CD14-positive monocyte (primary cell): Measurements from ENCODE around the gene MTHFR. TPM values are rescaled to one million over a fixed set of nuclear protein-coding genes. Genes with fewer than 3 reads are reported as not detected.

Source experiments
- DNase-seq, 3 donors: peaks; one replicate each; pipeline ENCODE4 v3.0.0-alpha.2; 2011 to 2022
- H2AFZ ChIP-seq: 2 replicates; pipeline ENCODE4 v1.6.0; 2012; ENCODE audit warnings: mild to moderate bottlenecking, low read depth, low read length, inconsistent platforms; ENCODE audit not compliant: insufficient read depth, poor library complexity, severe bottlenecking
- H3K27ac ChIP-seq, 2 donors: 1 replicate in 1 of 2; 2 replicates in 1 of 2; pipeline ENCODE4 v1.5.1; 2012 to 2013; ENCODE audit warnings: low read length in 2 of 2, control low read depth in 1 of 2, inconsistent platforms in 1 of 2, low read depth in 1 of 2, mild to moderate bottlenecking in 1 of 2
- H3K27me3 ChIP-seq, 2 donors: one replicate each; pipeline versions ENCODE4 v1.6.0 to v1.6.1; 2011 to 2013; ENCODE audit warnings: low read length in 2 of 2; ENCODE audit not compliant: control insufficient read depth in 2 of 2, insufficient read depth in 2 of 2
- H3K36me3 ChIP-seq, 2 donors: replicated peaks in 1 of 2; 1 replicate in 1 of 2; 2 replicates in 1 of 2; pipeline versions ENCODE4 v1.5.1 to v1.6.1; 2012 to 2013; ENCODE audit warnings: low read length in 2 of 2, control low read depth in 1 of 2, inconsistent platforms in 1 of 2, mild to moderate bottlenecking in 1 of 2; ENCODE audit not compliant: insufficient read depth in 2 of 2, control insufficient read depth in 1 of 2
- H3K4me1 ChIP-seq, 2 donors: 1 replicate in 1 of 2; 2 replicates in 1 of 2; pipeline versions ENCODE4 v1.5.1 to v1.6.1; 2012 to 2013; ENCODE audit warnings: low read length in 2 of 2, control low read depth in 1 of 2, inconsistent platforms in 1 of 2, mild to moderate bottlenecking in 1 of 2, moderate library complexity in 1 of 2; ENCODE audit not compliant: insufficient read depth in 2 of 2, control insufficient read depth in 1 of 2
- H3K4me2 ChIP-seq: replicated peaks from 2 replicates; pipeline ENCODE3; 2012; ENCODE audit warnings: low read length, moderate library complexity, mild to moderate bottlenecking; ENCODE audit not compliant: poor library complexity, severe bottlenecking; ENCODE audit errors: extremely low read depth
- H3K4me3 ChIP-seq, 3 experiments: fragments of 200-600 bp in 1 of 3; sonication (generic) in 1 of 3; replicated peaks in 1 of 3; 1 replicate in 2 of 3; 2 replicates in 1 of 3; pipeline ENCODE4 v1.5.1; 2011 to 2013; ENCODE audit warnings: low read length in 3 of 3, mild to moderate bottlenecking in 3 of 3, control low read depth in 2 of 3, low read depth in 2 of 3, inconsistent platforms in 1 of 3, moderate library complexity in 1 of 3
- H3K79me2 ChIP-seq: 2 replicates; pipeline ENCODE4 v1.6.0; 2012; ENCODE audit warnings: mild to moderate bottlenecking, control low read depth, inconsistent platforms, low read length, moderate library complexity; ENCODE audit not compliant: insufficient read depth
- H3K9ac ChIP-seq: 2 replicates; pipeline ENCODE4 v1.6.0; 2017; ENCODE audit warnings: low read length, mild to moderate bottlenecking; ENCODE audit not compliant: insufficient read depth, poor library complexity, severe bottlenecking
- H3K9me3 ChIP-seq, 2 donors: replicated peaks in 1 of 2; 1 replicate in 1 of 2; 2 replicates in 1 of 2; pipeline versions ENCODE4 v1.5.1 to v1.6.1; 2012 to 2013; ENCODE audit warnings: low read length in 2 of 2, control low read depth in 1 of 2; ENCODE audit not compliant: control insufficient read depth in 1 of 2, insufficient read depth in 1 of 2
- H4K20me1 ChIP-seq: 2 replicates; pipeline ENCODE4 v1.6.0; 2012; ENCODE audit warnings: mild to moderate bottlenecking, low read length, control low read depth, moderate library complexity; ENCODE audit not compliant: insufficient read depth
- H3K27ac Mint-ChIP-seq, 7 donors: one replicate each; pipeline ENCODE4 v1.8.0; 2020; ENCODE audit warnings: mild to moderate bottlenecking in 7 of 7, mixed read lengths in 7 of 7, moderate library complexity in 6 of 7, inconsistent platforms in 2 of 7
- H3K27me3 Mint-ChIP-seq, 3 donors: one replicate each; pipeline ENCODE4 v1.8.0; 2021 to 2022; ENCODE audit warnings: low read depth in 3 of 3, mild to moderate bottlenecking in 3 of 3, mixed read lengths in 3 of 3, moderate library complexity in 3 of 3, inconsistent platforms in 1 of 3
- H3K36me3 Mint-ChIP-seq, 2 donors: one replicate each; pipeline ENCODE4 v1.8.0; 2020; ENCODE audit warnings: mixed read lengths in 2 of 2, inconsistent platforms in 1 of 2, mild to moderate bottlenecking in 1 of 2
- H3K4me1 Mint-ChIP-seq: one replicate; pipeline ENCODE4 v1.8.0; 2020; ENCODE audit warnings: mild to moderate bottlenecking, mixed read lengths
- H3K4me3 Mint-ChIP-seq, 2 donors: one replicate each; pipeline ENCODE4 v1.8.0; 2020; ENCODE audit warnings: mild to moderate bottlenecking in 2 of 2, mixed read lengths in 2 of 2, moderate library complexity in 1 of 2
- H3K9me3 Mint-ChIP-seq, 7 donors: one replicate each; pipeline ENCODE4 v1.8.0; 2020 to 2022; ENCODE audit warnings: mixed read lengths in 7 of 7, mild to moderate bottlenecking in 6 of 7, moderate library complexity in 6 of 7, inconsistent platforms in 2 of 7
- CTCF ChIP-seq: fragments of 200-600 bp; IDR thresholded peaks from one replicate; pipeline ENCODE4 v1.8.0; 2022; ENCODE audit warnings: antibody characterized with exemption, mild to moderate bottlenecking
- WGBS: methylation state at CpG from one replicate; pipeline ENCODE4 v1.1.5; 2013; ENCODE audit warnings: missing lambda C conversion rate; ENCODE audit not compliant: insufficient coverage; 5-methylcytosine and 5-hydroxymethylcytosine counted together
- intact Hi-C, 2 donors: fragments of 100-400 bp; cut with micrococcal nuclease; formaldehyde crosslinking; loops; one replicate each; pipeline versions ENCODE4 v1.15.0 to v1.15.1; 2023
- polyA plus RNA-seq, 3 donors: library from polyadenylated mRNA; depleted of rRNA in 1 of 3; unstranded in 2 of 3; stranded (reverse) in 1 of 3; fragments of 300-500 nt in 2 of 3; fragments of >200 nt in 1 of 3; fragmentation: Illumina TruSeq in 2 of 3; gene quantifications; 1 replicate in 2 of 3; 2 replicates in 1 of 3; pipeline ENCODE4 v1.2.3, GENCODE V29; 2012 to 2021

Gene MTHFR
- polyA plus RNA-seq, 3 donors, result 4.5 to 41.9 (median 8.5) TPM

GRCh38 chr1:11749996-11750395, 55.8 kb downstream of the MTHFR start:
- peaks cover 65 to 66% of the 10 kb centered on the region in 2 donors for H3K36me3 ChIP-seq
- H3K4me2 ChIP-seq, result no peak overlapping the region
- peaks cover 0 to 3% (median 2%) of the 10 kb centered on the region in 3 donors for H3K27me3 Mint-ChIP-seq
- intact Hi-C loops, result loop anchor here (1.0 to 5.0 kb wide), 2 partner anchors 98 to 100 kb away; partner anchors contain the start of genes FBXO2 (in 1 of the 2) and FBXO44 (in 1 of the 2)
- H3K9me3 ChIP-seq, result no peaks in the 10 kb centered on the region
- no peak for DNase-seq
- H3K27ac Mint-ChIP-seq, result no peak overlapping the region
- peaks cover 75% of the 10 kb centered on the region for H4K20me1 ChIP-seq
- 98% methylated on average over 14 of the region's 15 CpGs for WGBS
- peaks cover 43% of the 10 kb centered on the region for H3K4me1 Mint-ChIP-seq
- H3K9ac ChIP-seq, result no peak overlapping the region
- H3K4me3 ChIP-seq, result no peak overlapping the region
- no peak overlapping the region for H2AFZ ChIP-seq
- no peak for TF ChIP-seq CTCF
- no peak overlapping the region for H3K27ac ChIP-seq
- no peaks in the 10 kb centered on the region for H3K27me3 ChIP-seq
- peaks cover 0 to 2% (median 0%) of the 10 kb centered on the region in 7 donors for H3K9me3 Mint-ChIP-seq
- peaks cover 59 to 66% of the 10 kb centered on the region in 2 donors for H3K36me3 Mint-ChIP-seq
- no peak overlapping the region for H3K4me3 Mint-ChIP-seq
- H3K4me1 ChIP-seq, result peaks cover 3 to 29% of the 10 kb centered on the region in 2 donors
- peaks cover 22% of the 10 kb centered on the region for H3K79me2 ChIP-seq

- WGBS, result 83% methylated on average over 7 of the region's 9 CpGs
- no peaks in the 10 kb centered on the region for H3K27me3 ChIP-seq
- H3K27ac ChIP-seq, result peak overlapping the region in 1 of 2 donors; percentile 52
- Mint-ChIP-seq H3K4me3 (no peak overlapping the region), H3K27me3 (no peaks in the 10 kb centered on the region), H3K4me1 (peaks cover 46% of the 10 kb centered on the region), H3K9me3 (peaks cover 0 to 2% (median 0%) of the 10 kb centered on the region in 7 donors), H3K36me3 (peaks cover 63 to 70% of the 10 kb centered on the region in 2 donors), H3K27ac (peak overlapping the region in 6 of 7 donors; percentile 52 to 91 (median 67))
- H3K36me3 ChIP-seq, result peaks cover 69 to 71% of the 10 kb centered on the region in 2 donors
- peaks cover 27% of the 10 kb centered on the region for H3K79me2 ChIP-seq
- no peaks in the 10 kb centered on the region for H3K9me3 ChIP-seq
- intact Hi-C loops, result loop anchor here (1.0 to 5.0 kb wide), 2 partner anchors 97 to 99 kb away; partner anchors contain the start of genes FBXO2 (in 1 of the 2) and FBXO44 (in 1 of the 2)
- H4K20me1 ChIP-seq, result peaks cover 80% of the 10 kb centered on the region
- H3K4me2 ChIP-seq, result no peak overlapping the region
- DNase-seq, result peak; percentile 53 to 57 (median 56)
- H2AFZ ChIP-seq, result no peak overlapping the region
- H3K4me3 ChIP-seq, result no peak overlapping the region
- H3K9ac ChIP-seq, result no peak overlapping the region
- TF ChIP-seq CTCF, result peak; percentile 92
- peaks cover 3 to 29% of the 10 kb centered on the region in 2 donors for H3K4me1 ChIP-seq
These were observed 56.5 kb downstream of the MTHFR start for GRCh38 chr1:11749203-11749689.
